A673 (cell line): Measurements from ENCODE around the gene GAS7. TPM values are rescaled to one million over a fixed set of nuclear protein-coding genes. Genes with fewer than 3 reads are reported as not detected.

Experiments
- BruUV-seq: library from RNA; stranded (reverse); fragments of 400-500 nt; replicated peaks from 2 replicates; lab custom pipeline; 2021; lab: Mats Ljungman, UMichigan
- CTCF ChIA-PET: fragments of 300-600 bp; sonication (Branson Sonifier 250); formaldehyde crosslinking; loops from one replicate; lab custom pipeline; 2022; ENCODE audit warnings: antibody characterized with exemption; lab: Charles Lee
- POLR2A ChIA-PET: fragments of 300-600 bp; sonication (Branson Sonifier 250); formaldehyde crosslinking; loops from one replicate; lab custom pipeline; 2022; ENCODE audit warnings: antibody characterized with exemption; ENCODE audit not compliant: low non-redundant PET; lab: Charles Lee
- DNase-seq: peaks from one replicate; pipeline ENCODE4 v3.0.0-alpha.2; 2015; ENCODE audit warnings: low spot score
- H3K27ac ChIP-seq: fragments of 200-600 bp; sonication (generic); 2 replicates; pipeline ENCODE4 v1.5.1; 2016; ENCODE audit warnings: mixed run types, low read depth, mild to moderate bottlenecking, mixed read lengths, antibody characterized with exemption, low read length; ENCODE audit not compliant: poor library complexity, severe bottlenecking
- H3K27me3 ChIP-seq: fragments of 200-600 bp; sonication (generic); replicated peaks from 2 replicates; pipeline ENCODE4 v1.6.1; 2017; ENCODE audit warnings: mixed run types, low read depth, mild to moderate bottlenecking, mixed read lengths, antibody characterized with exemption, low read length; ENCODE audit not compliant: insufficient read depth, poor library complexity
- H3K36me3 ChIP-seq: fragments of 200-600 bp; sonication (generic); 2 replicates; pipeline ENCODE4 v1.6.1; 2016; ENCODE audit warnings: mixed run types, mild to moderate bottlenecking, mixed read lengths, antibody characterized with exemption, low read length; ENCODE audit not compliant: insufficient read depth, poor library complexity, severe bottlenecking
- H3K4me1 ChIP-seq: fragments of 200-600 bp; sonication (generic); 2 replicates; pipeline ENCODE4 v1.6.1; 2017; ENCODE audit warnings: mixed run types, mild to moderate bottlenecking, mixed read lengths, antibody characterized with exemption, low read length; ENCODE audit not compliant: insufficient read depth, poor library complexity, severe bottlenecking
- H3K4me3 ChIP-seq: fragments of 200-600 bp; sonication (generic); 2 replicates; pipeline ENCODE4 v1.5.1; 2016; ENCODE audit warnings: low read depth, mixed run types, mild to moderate bottlenecking, mixed read lengths, low read length; ENCODE audit not compliant: poor library complexity, severe bottlenecking
- H3K9me3 ChIP-seq: fragments of 200-600 bp; sonication (generic); 2 replicates; pipeline ENCODE4 v1.6.1; 2016; ENCODE audit warnings: mixed run types, low read depth, mild to moderate bottlenecking, mixed read lengths, antibody characterized with exemption, low read length; ENCODE audit not compliant: poor library complexity, severe bottlenecking
- CTCF ChIP-seq: fragments of 300-800, 200-600 bp; sonication (generic); conservative IDR thresholded peaks from 2 replicates; pipeline ENCODE4 v1.5.1; 2017; ENCODE audit warnings: low read depth, mild to moderate bottlenecking, antibody characterized with exemption, low read length, moderate library complexity, mixed read lengths
- EZH2 ChIP-seq: fragments of 200-600 bp; sonication (generic); IDR thresholded peaks from 2 replicates; pipeline ENCODE4 v1.6.1; 2017; ENCODE audit warnings: borderline replicate concordance, low read depth, mild to moderate bottlenecking, mixed read lengths, antibody characterized with exemption, low read length; ENCODE audit not compliant: poor library complexity, severe bottlenecking
- intact Hi-C: fragments of 100-400 bp; cut with micrococcal nuclease; formaldehyde crosslinking; loops from one replicate; pipeline ENCODE4 v1.10.0; 2022; ENCODE audit not compliant: unreplicated experiment
- total RNA-seq: library from RNA; stranded (reverse); gene quantifications from 2 replicates; pipeline ENCODE4 v1.2.3, GENCODE V29; 2021

GAS7 gene
- total RNA-seq, 1 experiment from 2014 or later, result 2.3 TPM

GRCh38 chr17:10094797-10095196, 103.6 kb downstream of the GAS7 start:
- TF ChIP-seq EZH2, result no peak
- TF ChIP-seq CTCF, result no peak
- BruUV-seq, result no TSS peak
- no peak overlapping the region for H3K4me3 ChIP-seq
- no peaks in the 10 kb centered on the region for H3K4me1 ChIP-seq
- H3K27me3 ChIP-seq, result no peaks in the 10 kb centered on the region
- H3K9me3 ChIP-seq, result no peaks in the 10 kb centered on the region
- no peak overlapping the region for H3K27ac ChIP-seq
- ChIA-PET CTCF (no interaction called here), POLR2A (no interaction called here)
- H3K36me3 ChIP-seq, result no peaks in the 10 kb centered on the region
- intact Hi-C loops, result no loop called here
- no peak for DNase-seq

GRCh38 chr17:10092595-10092994, 105.8 kb downstream of the GAS7 start:
- ChIA-PET CTCF (no interaction called here), POLR2A (no interaction called here)
- H3K9me3 ChIP-seq, result no peaks in the 10 kb centered on the region
- DNase-seq, result no peak
- intact Hi-C loops, result no loop called here
- H3K27ac ChIP-seq, result no peak overlapping the region
- H3K4me3 ChIP-seq, result no peak overlapping the region
- H3K36me3 ChIP-seq, result no peaks in the 10 kb centered on the region
- no TSS peak for BruUV-seq
- TF ChIP-seq EZH2 (no peak), CTCF (no peak)
- H3K27me3 ChIP-seq, result no peaks in the 10 kb centered on the region
- H3K4me1 ChIP-seq, result no peaks in the 10 kb centered on the region

- Histone ChIP-seq H3K4me3 (no peak overlapping the region), H3K27me3 (no peaks in the 10 kb centered on the region), H3K4me1 (no peaks in the 10 kb centered on the region), H3K36me3 (no peaks in the 10 kb centered on the region), H3K27ac (no peak overlapping the region), H3K9me3 (no peaks in the 10 kb centered on the region)
- CTCF ChIA-PET, result no interaction called here
- no TSS peak for BruUV-seq
- no peak for DNase-seq
- TF ChIP-seq EZH2, result no peak
- no peak for TF ChIP-seq CTCF
- intact Hi-C loops, result no loop called here
- POLR2A ChIA-PET, result no interaction called here
Measured at GRCh38 chr17:10091046-10091445, 107.4 kb downstream of the GAS7 start.
